Tongue (tissue), 2 donors: ENCODE data around the gene OCA2. TPM values are rescaled to one million over a fixed set of nuclear protein-coding genes. Genes with fewer than 3 reads are reported as not detected.
A peak's percentile ranks its signal among the peaks of the same experiment; 100 is the strongest.

ENCODE experiments used
- DNase-seq: peaks from one replicate; pipeline ENCODE4 v3.0.0-alpha.2; 2015
- total RNA-seq: library from RNA; depleted of rRNA; stranded (reverse); fragments of >200 nt; gene quantifications from one replicate; pipeline ENCODE4 v1.2.3, GENCODE V29; 2014

Gene OCA2
- total RNA-seq, 1 donor from 2014 or later, result 4.9 TPM

GRCh38 chr15:27808182-27808581 lies 290.9 kb downstream of the OCA2 start:
- DNase-seq, result no peak

GRCh38 chr15:27807335-27807734 lies 291.8 kb downstream of the OCA2 start:
- DNase-seq, result no peak

DNA sequence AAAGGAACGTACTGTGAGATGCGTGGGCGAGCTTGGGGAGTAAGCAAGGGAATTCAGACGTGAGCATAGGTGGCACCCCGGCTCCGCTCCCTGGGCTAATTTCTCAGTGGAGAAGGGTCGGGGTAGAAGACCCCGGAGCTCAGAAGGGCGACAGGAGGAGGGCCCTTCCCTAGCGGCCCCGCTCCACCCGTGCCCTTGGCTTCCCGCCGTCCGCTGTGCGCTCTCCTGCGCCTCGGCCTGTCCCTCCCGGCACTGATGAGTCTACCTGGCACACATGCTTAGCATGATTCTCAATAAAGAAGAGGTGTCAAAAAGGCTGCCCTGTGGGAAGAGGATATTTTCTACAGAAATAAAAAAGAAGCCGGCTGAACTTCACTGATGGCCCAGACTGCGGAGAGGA lies 292.7 kb downstream of the OCA2 start:
- DNase-seq, result no peak

GRCh38 chr15:27805261-27806220 lies 293.6 kb downstream of the OCA2 start:
- DNase-seq, result no peak

GRCh38 chr15:27804569-27805260 lies 294.4 kb downstream of the OCA2 start:
- DNase-seq, result no peak

DNA sequence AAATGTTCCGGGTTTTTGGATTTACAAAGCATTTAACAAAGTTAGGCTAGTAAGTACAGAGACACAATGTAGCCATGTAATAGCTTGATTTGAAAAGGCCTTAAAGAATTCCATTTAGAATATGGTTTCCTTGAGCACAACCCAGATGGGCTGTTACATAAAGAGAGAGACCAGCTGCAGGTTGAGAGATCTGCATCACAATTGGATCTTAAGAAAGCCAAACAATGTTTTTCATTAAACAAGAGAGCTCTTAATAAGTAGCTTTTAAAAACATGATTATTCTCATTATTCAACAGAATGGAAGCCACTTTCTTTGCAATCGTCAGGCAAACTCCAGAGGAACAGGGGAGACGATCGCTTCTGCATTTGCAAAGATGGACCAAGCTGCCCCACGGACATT lies 300.3 kb downstream of the OCA2 start:
- no peak for DNase-seq

- no peak for DNase-seq
Measured at GRCh38 chr15:27797765-27798164, 301.4 kb downstream of the OCA2 start.

- DNase-seq, result no peak
Measured at GRCh38 chr15:27796405-27797320, 302.5 kb downstream of the OCA2 start.

GRCh38 chr15:27792756-27793264 lies 306.3 kb downstream of the OCA2 start:
- no peak for DNase-seq

GRCh38 chr15:27790270-27790669 lies 308.8 kb downstream of the OCA2 start:
- DNase-seq, result no peak

- DNase-seq, result no peak
Measured at GRCh38 chr15:27787931-27788330, 311.2 kb downstream of the OCA2 start.

DNA sequence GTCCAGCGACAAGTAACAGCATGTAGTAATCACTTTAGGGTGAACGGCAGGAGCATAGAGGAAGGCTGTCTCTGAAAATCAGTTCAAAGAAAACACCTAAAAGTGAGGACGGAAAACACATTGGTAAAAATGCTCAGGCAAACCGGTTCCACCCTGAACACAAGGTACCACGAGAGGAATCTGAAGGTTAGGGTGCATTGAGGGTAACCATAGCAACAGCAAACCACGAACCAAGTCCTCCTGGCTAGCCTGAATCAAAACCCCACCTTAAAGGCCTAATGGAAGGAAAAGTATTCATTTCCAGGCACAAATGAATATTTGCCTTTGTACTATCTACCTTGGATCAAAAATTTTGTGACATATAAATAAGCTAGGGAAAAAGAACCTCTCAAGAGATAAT lies 315.0 kb downstream of the OCA2 start:
- no peak for DNase-seq

DNA sequence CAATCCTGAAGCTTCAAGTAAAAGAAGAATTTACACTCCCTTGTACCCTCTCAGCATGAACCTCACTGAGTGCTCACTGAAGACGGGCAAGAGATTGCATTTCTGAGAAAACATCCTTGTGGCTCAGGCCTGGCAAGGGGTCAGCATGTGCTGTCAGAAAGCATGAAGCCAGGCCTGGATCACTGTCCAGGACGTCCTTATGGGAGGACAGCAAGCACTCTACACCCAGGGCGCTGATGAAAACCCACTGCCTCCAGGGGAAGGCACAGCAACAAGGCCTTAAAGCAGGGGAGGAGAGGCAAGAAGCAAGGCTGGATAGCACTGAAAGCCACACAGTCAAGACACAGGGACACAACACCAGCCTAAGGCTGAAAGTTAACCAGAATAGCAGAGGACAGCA lies 315.4 kb downstream of the OCA2 start:
- no peak for DNase-seq

GRCh38 chr15:27782125-27782524 lies 317.0 kb downstream of the OCA2 start:
- peak; percentile 77 for DNase-seq

GRCh38 chr15:27776501-27776900 lies 322.6 kb downstream of the OCA2 start:
- no peak for DNase-seq

GRCh38 chr15:27774638-27775037 lies 324.5 kb downstream of the OCA2 start:
- no peak for DNase-seq

DNA sequence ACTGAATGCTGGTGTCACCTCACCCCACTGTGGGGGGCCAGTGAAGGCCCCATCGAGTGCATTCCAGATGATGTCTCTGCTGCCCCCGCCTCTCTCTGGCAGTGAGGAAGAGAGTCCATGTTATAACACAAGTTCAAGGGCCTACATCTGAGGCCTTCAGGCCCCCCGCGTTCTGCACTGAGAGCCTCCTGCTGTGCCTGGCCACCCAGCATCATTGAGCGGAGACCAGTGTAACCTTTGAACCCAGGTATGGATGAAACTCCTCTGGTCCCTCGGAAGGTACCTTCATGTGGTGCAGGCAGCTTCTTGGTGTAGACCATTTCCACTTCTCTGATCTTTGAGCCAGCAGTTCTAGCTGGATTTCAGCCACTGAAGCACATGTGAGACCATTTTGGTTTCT lies 324.9 kb downstream of the OCA2 start:
- DNase-seq, result no peak

- no peak for DNase-seq
Measured at GRCh38 chr15:27771892-27772291, 327.2 kb downstream of the OCA2 start.

DNA sequence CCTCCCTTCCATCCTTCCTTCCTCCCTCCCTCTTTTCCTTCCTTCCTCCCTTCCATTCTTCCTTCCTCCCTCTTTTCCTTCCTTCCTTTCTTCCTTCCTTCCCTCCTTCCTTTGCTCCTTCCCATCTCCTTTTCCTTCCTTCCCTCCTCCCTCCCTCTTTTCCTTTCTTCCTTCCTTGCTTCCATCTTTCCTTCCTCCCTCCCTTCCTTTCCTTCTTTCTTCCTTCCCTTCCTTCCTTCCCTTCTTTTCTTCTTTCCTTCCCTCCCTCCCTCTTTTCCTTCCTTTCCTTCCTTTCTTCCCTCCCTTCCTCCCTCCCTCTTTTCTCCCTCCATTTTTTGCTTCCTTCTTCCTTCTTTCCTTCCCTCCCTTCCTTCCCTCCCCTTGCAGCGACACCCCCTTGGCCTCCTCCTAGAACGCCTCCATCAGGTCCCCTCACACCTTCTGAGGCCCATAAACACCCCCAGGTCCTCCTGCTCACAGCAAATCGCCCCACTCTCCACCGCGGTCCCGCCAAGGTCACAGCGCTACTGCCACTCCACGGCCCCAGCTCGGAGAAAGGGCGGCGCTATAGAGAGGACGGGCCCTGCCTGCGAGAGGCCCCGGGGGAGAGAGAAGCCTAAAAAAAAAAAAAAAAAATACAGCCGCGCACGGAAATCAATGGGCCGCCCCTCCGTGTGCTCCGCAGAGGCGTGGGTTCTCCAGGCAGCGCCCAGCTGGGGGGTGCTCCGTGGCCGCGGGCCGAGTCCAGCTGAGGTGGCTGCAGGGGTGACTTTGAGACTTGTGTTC lies 328.2 kb downstream of the OCA2 start:
- no peak for DNase-seq

GRCh38 chr15:27770086-27770607 lies 329.0 kb downstream of the OCA2 start:
- DNase-seq, result no peak

DNA sequence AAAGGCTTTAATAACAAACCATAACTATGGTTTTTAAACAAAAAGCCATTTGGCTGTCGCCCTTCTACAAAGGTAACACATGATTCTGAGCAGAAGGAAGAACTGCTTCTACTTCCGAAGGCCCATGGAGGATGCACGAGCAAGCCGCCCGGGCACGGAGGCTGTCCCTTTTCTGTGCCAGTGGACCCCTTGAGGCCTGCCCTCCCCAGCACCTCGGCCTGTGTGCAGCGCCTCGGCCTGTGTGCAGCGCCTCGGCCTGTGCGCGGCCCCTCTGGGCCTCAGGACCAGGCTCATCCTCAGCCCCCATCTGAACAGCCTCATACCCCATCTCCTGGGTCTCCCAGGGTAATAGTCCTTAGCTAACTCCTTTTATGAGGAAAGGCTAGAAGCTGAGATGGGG lies 329.5 kb downstream of the OCA2 start:
- no peak for DNase-seq
